Endothelial cell of umbilical vein (primary cell): ENCODE data around the gene KCNK15. TPM values are rescaled to one million over a fixed set of nuclear protein-coding genes. Genes with fewer than 3 reads are reported as not detected.
"Not testable (repeated sequence)": the region's sequence is repeated elsewhere in the genome, so short reads cannot be mapped to it uniquely, and the experiment has no call there.

Source experiments
- BruUV-seq: library from RNA; stranded (reverse); fragments of 400-500 nt; replicated peaks from 2 replicates; lab custom pipeline; 2021; lab: Mats Ljungman, UMichigan
- CTCF ChIA-PET: fragments of 300-600, 350-600 bp; sonication (Branson Sonifier 250); formaldehyde crosslinking; loops from one replicate; lab custom pipeline; 2021; ENCODE audit warnings: antibody characterized with exemption, inconsistent platforms; lab: Charles Lee
- POLR2A ChIA-PET: fragments of 300-600, 350-600 bp; sonication (Branson Sonifier 250); formaldehyde crosslinking; loops from one replicate; lab custom pipeline; 2021; ENCODE audit warnings: antibody characterized with exemption, inconsistent platforms; lab: Charles Lee
- DNase-seq: peaks from one replicate; pipeline ENCODE4 v3.0.0-alpha.2; 2011; ENCODE audit warnings: low read depth, low spot score
- FAIRE-seq: peaks from 2 replicates; lab custom pipeline; 2011; peaks lifted over from hg19 to GRCh38; lab: Jason Lieb, UNC
- H2AFZ ChIP-seq: 2 replicates; pipeline ENCODE4 v1.6.0; 2012; ENCODE audit warnings: low read depth, low read length, control low read depth, inconsistent platforms
- H3K27ac ChIP-seq: 2 replicates; pipeline ENCODE4 v1.5.1; 2011; ENCODE audit warnings: low read depth, mild to moderate bottlenecking, control low read depth, low read length, moderate library complexity; ENCODE audit not compliant: insufficient read depth
- H3K27me3 ChIP-seq, 2 experiments: 2 replicates each; pipeline versions ENCODE4 v1.6.0 to v1.6.1; 2011; ENCODE audit warnings: low read length in 2 of 2, mixed read lengths in 1 of 2; ENCODE audit not compliant: control insufficient read depth in 2 of 2, insufficient read depth in 2 of 2
- H3K36me3 ChIP-seq, 2 experiments: 2 replicates in 1 of 2; 3 replicates in 1 of 2; pipeline ENCODE4 v1.5.1; 2011; ENCODE audit warnings: low read length in 2 of 2, mild to moderate bottlenecking in 1 of 2, moderate library complexity in 1 of 2; ENCODE audit not compliant: control insufficient read depth in 2 of 2, insufficient read depth in 2 of 2; ENCODE audit errors: extremely low read depth in 1 of 2
- H3K4me1 ChIP-seq: 3 replicates; pipeline ENCODE4 v1.5.1; 2011; ENCODE audit warnings: mild to moderate bottlenecking, low read length; ENCODE audit not compliant: control insufficient read depth, insufficient read depth; ENCODE audit errors: extremely low read depth
- H3K4me2 ChIP-seq: 2 replicates; pipeline ENCODE4 v1.6.1; 2011; ENCODE audit warnings: low read length, control low read depth, mixed read lengths; ENCODE audit not compliant: insufficient read depth
- H3K4me3 ChIP-seq, 3 experiments: fragments of 200-600 bp in 1 of 3; sonication (generic), shearing (Covaris generic) in 1 of 3; replicated peaks in 1 of 3; 2 replicates each; pipeline ENCODE4 v1.5.1; 2011 to 2016; ENCODE audit warnings: control low read depth in 3 of 3, low read length in 3 of 3, mild to moderate bottlenecking in 2 of 3, inconsistent platforms in 1 of 3, low read depth in 1 of 3, moderate library complexity in 1 of 3; ENCODE audit not compliant: insufficient read depth in 1 of 3
- H3K79me2 ChIP-seq: 2 replicates; pipeline ENCODE4 v1.6.0; 2012; ENCODE audit warnings: low read length, inconsistent platforms; ENCODE audit not compliant: control insufficient read depth, insufficient read depth
- H3K9ac ChIP-seq: replicated peaks from 2 replicates; pipeline ENCODE3; 2011; ENCODE audit warnings: low read length, control low read depth; ENCODE audit not compliant: insufficient read depth; ENCODE audit errors: extremely low read depth
- H3K9me1 ChIP-seq: replicated peaks from 3 replicates; pipeline ENCODE4 v1.6.0; 2011; ENCODE audit warnings: mild to moderate bottlenecking, low read length; ENCODE audit not compliant: control insufficient read depth, insufficient read depth; ENCODE audit errors: extremely low read depth
- H3K9me3 ChIP-seq: replicated peaks from 2 replicates; pipeline ENCODE4 v1.5.1; 2012; ENCODE audit warnings: low read length, inconsistent platforms; ENCODE audit not compliant: control insufficient read depth, insufficient read depth
- H4K20me1 ChIP-seq: replicated peaks from 2 replicates; pipeline ENCODE3; 2011; ENCODE audit warnings: mild to moderate bottlenecking, low read length; ENCODE audit not compliant: control insufficient read depth, insufficient read depth; ENCODE audit errors: extremely low read depth
- EZH2 ChIP-seq: IDR thresholded peaks from 2 replicates; pipeline ENCODE4 v1.6.1; 2012; ENCODE audit warnings: borderline replicate concordance, low read depth, mild to moderate bottlenecking, moderate library complexity, low read length, inconsistent platforms; ENCODE audit not compliant: severe bottlenecking
- FOS ChIP-seq: IDR thresholded peaks from 2 replicates; pipeline ENCODE4 v1.6.1; 2011; ENCODE audit warnings: mild to moderate bottlenecking, low read length, moderate library complexity, borderline replicate concordance; ENCODE audit not compliant: insufficient read depth
- GATA2 ChIP-seq: IDR thresholded peaks from 2 replicates; pipeline ENCODE4 v1.7.0; 2011; ENCODE audit warnings: low read depth, mild to moderate bottlenecking, moderate library complexity, mixed read lengths, low read length; ENCODE audit not compliant: insufficient read length, insufficient read depth
- JUN ChIP-seq: IDR thresholded peaks from 2 replicates; pipeline ENCODE4 v1.6.1; 2011; ENCODE audit warnings: borderline replicate concordance, low read depth; ENCODE audit not compliant: insufficient read length, insufficient read depth
- MYC ChIP-seq: IDR thresholded peaks from one replicate; pipeline ENCODE4 v1.6.1; 2011; ENCODE audit warnings: mild to moderate bottlenecking, low read depth, low read length
- POLR2A ChIP-seq: IDR thresholded peaks from 2 replicates; pipeline ENCODE4 v1.6.1; 2012; ENCODE audit warnings: low read depth, mild to moderate bottlenecking, control low read depth, low read length
- POLR2AphosphoS5 ChIP-seq: IDR thresholded peaks from 2 replicates; pipeline ENCODE4 v1.6.1; 2012; ENCODE audit warnings: low read depth, mild to moderate bottlenecking, control low read depth, low read length, moderate library complexity; ENCODE audit not compliant: insufficient read depth
- dilution Hi-C: fragments of 300-500 bp; cut with MboI; formaldehyde crosslinking; loops from one replicate; pipeline ENCODE4 v1.15.0; 2019; ENCODE audit warnings: low sequenced_read_pairs; ENCODE audit not compliant: extremely low pct_ligation_motif_present
- intact Hi-C: fragments of 100-400 bp; cut with micrococcal nuclease; formaldehyde crosslinking; loops from one replicate; pipeline ENCODE4 v1.10.0; 2022
- polyA plus RNA-seq, 4 experiments: library from polyadenylated mRNA; depleted of rRNA in 3 of 4; stranded (reverse) in 3 of 4; unstranded in 1 of 4; fragments of >200 nt; gene quantifications; 2 replicates each; pipeline versions ENCODE4 v1.2.1 to v1.2.3, GENCODE V29; 2011 to 2012; ENCODE audit warnings: missing spikeins in 1 of 4
- total RNA-seq: library from RNA; stranded (reverse); gene quantifications from 2 replicates; pipeline ENCODE4 v1.2.3, GENCODE V29; 2021
- TF ChIP-seq, protein P1 (sequence below): IDR thresholded peaks from 2 replicates; pipeline ENCODE4 v1.6.1; 2011; ENCODE audit not compliant: insufficient read depth, insufficient read length
- TF ChIP-seq, protein P2 (sequence below), 2 donors: IDR thresholded peaks; 1 replicate in 1 of 2; 2 replicates in 1 of 2; pipeline ENCODE4 v1.5.1; 2011; ENCODE audit warnings: low read length in 2 of 2, mild to moderate bottlenecking in 2 of 2, moderate library complexity in 2 of 2, control low read depth in 1 of 2, inconsistent platforms in 1 of 2, low read depth in 1 of 2; ENCODE audit not compliant: insufficient read depth in 1 of 2; ENCODE audit errors: extremely low read depth in 1 of 2

The KCNK15 gene
- total and polyA plus RNA-seq, 2 donors (not counting 3 experiments of a cell fraction or from before 2014, with no cell fraction given) = 0.06 TPM; not detected in 1

DNA sequence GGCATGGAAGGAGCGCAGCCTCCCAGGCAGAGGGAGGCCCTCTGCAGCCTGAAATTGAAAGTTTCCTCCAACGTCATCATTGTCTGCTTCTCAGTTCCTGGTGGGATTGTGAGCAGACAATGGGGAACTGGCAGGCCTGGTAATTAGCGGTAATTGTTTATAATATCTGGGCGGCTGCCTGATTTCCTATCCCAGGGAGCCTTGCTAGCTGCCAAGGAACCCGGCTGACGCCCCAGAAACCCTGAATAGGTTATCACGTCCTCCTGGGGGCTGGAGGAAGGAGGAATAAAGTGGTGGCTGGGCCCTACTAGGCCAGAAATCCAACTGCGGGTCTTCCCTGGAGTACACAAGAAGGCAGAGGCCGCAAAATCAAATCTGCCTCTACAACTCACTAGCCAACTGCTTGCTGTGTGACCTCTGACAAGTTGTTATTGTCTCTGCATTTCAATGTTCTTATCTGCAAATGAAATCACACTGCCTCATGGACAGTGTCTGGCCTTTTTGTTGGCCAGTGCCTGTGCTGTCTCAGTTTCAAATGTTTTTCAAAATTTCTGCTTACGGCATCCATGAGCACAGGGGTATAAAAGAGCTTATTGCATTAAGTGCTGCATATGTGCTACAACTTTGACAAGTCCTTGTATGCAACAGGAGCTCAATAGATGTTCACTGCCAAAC, 16.9 kb downstream of the KCNK15 start:
- no peaks in the 10 kb centered on the region for H3K36me3 ChIP-seq
- H3K79me2 ChIP-seq = no peaks in the 10 kb centered on the region
- no peak for FAIRE-seq
- no peak for DNase-seq
- no peak for TF ChIP-seq GATA2
- no peak for TF ChIP-seq JUN
- TF ChIP-seq FOS = no peak
- no peak for TF ChIP-seq EZH2
- TF ChIP-seq, protein P1, sequence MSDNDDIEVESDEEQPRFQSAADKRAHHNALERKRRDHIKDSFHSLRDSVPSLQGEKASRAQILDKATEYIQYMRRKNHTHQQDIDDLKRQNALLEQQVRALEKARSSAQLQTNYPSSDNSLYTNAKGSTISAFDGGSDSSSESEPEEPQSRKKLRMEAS = no peak
- TF ChIP-seq MYC = no peak
- TF ChIP-seq POLR2AphosphoS5 = no peak
- TF ChIP-seq, protein P2, sequence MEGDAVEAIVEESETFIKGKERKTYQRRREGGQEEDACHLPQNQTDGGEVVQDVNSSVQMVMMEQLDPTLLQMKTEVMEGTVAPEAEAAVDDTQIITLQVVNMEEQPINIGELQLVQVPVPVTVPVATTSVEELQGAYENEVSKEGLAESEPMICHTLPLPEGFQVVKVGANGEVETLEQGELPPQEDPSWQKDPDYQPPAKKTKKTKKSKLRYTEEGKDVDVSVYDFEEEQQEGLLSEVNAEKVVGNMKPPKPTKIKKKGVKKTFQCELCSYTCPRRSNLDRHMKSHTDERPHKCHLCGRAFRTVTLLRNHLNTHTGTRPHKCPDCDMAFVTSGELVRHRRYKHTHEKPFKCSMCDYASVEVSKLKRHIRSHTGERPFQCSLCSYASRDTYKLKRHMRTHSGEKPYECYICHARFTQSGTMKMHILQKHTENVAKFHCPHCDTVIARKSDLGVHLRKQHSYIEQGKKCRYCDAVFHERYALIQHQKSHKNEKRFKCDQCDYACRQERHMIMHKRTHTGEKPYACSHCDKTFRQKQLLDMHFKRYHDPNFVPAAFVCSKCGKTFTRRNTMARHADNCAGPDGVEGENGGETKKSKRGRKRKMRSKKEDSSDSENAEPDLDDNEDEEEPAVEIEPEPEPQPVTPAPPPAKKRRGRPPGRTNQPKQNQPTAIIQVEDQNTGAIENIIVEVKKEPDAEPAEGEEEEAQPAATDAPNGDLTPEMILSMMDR (IDR thresholded peaks at IDR 0.05; ENCODE audit: extremely low read depth in 1 of 2, insufficient read depth in 1 of 2, low read depth in 1 of 2, low read length in 2 of 2) = no peak
- TF ChIP-seq POLR2A = no peak
- no peak overlapping the region for H3K9ac ChIP-seq
- BruUV-seq = no TSS peak
- H3K27me3 ChIP-seq = peaks cover 17 to 19% of the 10 kb centered on the region in 2 experiments
- H3K4me3 ChIP-seq = no peak overlapping the region
- intact Hi-C loops (no loop called here), dilution Hi-C loops (no loop called here)
- H3K4me1 ChIP-seq = no peaks in the 10 kb centered on the region
- POLR2A ChIA-PET = interaction anchor here (0.5 kb wide), 1 partner anchor 731 kb away, joined by 6 read pairs; no protein-coding TSS in a partner anchor
- H4K20me1 ChIP-seq = no peaks in the 10 kb centered on the region
- no peaks in the 10 kb centered on the region for H3K9me3 ChIP-seq
- CTCF ChIA-PET = interaction anchor here (1.5 to 2.5 kb wide), 2 partner anchors 10 to 15 kb away, joined by 3 to 9 read pairs; no protein-coding TSS in a partner anchor
- H2AFZ ChIP-seq = no peak overlapping the region
- H3K9me1 ChIP-seq = no peaks in the 10 kb centered on the region
- no peak overlapping the region for H3K27ac ChIP-seq
- no peak overlapping the region for H3K4me2 ChIP-seq

DNA sequence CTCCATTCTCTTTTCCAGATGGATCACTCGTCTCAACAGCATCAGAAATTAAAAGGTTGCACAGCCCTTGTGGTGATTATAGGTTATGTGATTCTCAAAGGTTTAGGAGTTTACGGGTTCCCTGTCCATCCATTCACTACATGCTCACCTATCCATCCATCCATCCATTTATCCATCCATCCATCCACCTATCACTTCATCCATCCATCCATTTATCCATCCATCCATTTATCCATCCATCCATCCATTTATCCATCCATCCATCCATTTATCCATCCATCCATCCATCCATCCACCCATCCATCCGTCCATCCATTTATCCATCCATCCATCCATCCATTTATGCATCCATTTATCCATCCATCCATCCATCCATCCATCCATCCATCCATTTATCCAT, 18.1 kb downstream of the KCNK15 start:
- H3K9ac ChIP-seq, BruUV-seq, H3K4me1 ChIP-seq, H4K20me1 ChIP-seq, DNase-seq, H2AFZ ChIP-seq, H3K79me2 ChIP-seq, H3K4me2 ChIP-seq, H3K36me3 ChIP-seq, H3K9me1 ChIP-seq, H3K9me3 ChIP-seq, FAIRE-seq, POLR2A ChIA-PET, H3K27ac ChIP-seq, intact Hi-C loops, dilution Hi-C loops, H3K4me3 ChIP-seq: not testable (repeated sequence)
- peaks cover 17 to 19% of the 10 kb centered on the region in 2 experiments for H3K27me3 ChIP-seq
- CTCF ChIA-PET = interaction anchor here (1.5 kb wide), 1 partner anchor 11 kb away, joined by 3 read pairs; no protein-coding TSS in a partner anchor
